ENCODE results near the gene FYTTD1.

FYTTD1 gene

DNA sequence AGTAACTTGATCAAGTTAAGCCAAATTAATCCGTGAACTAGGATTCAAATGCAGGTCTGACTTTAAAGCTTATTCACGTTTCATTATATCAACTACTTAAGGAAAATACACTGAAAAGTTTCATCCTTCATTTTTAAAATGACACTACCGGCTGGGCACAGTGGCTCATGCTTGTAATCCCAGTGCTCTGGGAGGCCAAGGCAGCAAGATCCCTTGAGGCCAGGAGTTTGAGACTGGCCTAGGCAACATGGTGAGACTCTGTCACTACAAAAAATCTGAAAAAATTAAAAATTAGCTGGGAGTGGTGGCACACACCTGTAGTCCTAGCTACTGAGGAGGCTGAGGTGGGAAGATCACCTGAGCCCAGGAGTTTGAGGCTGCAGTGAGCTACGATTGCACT, 16.6 kb upstream of the FYTTD1 start:
- no peak overlapping the region for H3K4me3 ChIP-seq (ENCODE audit: low read depth, low read length)
- DNase-seq (ENCODE audit: low read depth), result no peak
- TF ChIP-seq CTCF (IDR thresholded peaks at IDR 0.05; ENCODE audit: insufficient read depth, low read depth, low read length, missing control alignments), result no peak

DNA sequence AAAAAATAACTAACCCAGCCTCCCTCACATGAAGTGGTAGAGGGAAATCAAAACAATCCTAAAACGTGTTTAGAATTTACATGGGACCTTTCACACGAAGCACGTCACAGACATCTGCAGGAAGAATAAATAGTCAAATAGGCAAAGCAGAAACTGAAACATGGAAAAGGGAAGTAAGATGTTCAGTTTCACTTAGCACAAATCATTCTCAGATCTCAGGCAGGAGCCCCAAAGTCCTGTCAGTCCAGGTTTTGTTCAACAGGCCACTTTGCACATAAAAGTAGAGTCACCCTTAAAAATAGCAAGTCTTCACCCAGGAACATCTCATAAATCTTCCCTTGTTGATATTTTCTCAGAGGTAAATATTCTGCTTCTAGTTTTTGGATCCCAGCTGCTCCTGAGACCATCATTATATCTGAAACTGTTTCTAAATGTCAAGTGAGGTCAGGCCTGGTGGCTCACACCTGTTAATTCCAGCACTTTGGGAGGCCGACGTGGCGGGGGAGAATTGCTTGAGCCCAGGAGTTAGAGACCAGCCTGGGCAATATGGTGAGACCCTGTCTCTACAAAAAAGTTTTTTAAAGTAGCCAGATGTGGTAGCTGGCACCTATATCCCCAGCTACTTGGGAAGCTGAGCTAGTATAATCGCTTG, 14.9 kb upstream of the FYTTD1 start:
- peak; percentile 90 for DNase-seq (ENCODE audit: low read depth)
- no peak for TF ChIP-seq CTCF (IDR thresholded peaks at IDR 0.05; ENCODE audit: insufficient read depth, low read depth, low read length, missing control alignments)
- peak overlapping the region; percentile 99 for H3K4me3 ChIP-seq (ENCODE audit: low read depth, low read length)

GRCh38 chr3:197736010-197736490, 13.6 kb upstream of the FYTTD1 start:
- DNase-seq (ENCODE audit: low read depth), result peak; percentile 81
- H3K4me3 ChIP-seq (ENCODE audit: low read depth, low read length), result peak overlapping the region; percentile 99
- TF ChIP-seq CTCF (IDR thresholded peaks at IDR 0.05; ENCODE audit: insufficient read depth, low read depth, low read length, missing control alignments), result no peak

GRCh38 chr3:197736491-197737318, 13.0 kb upstream of the FYTTD1 start, which contains the start of gene RUBCN:
Gene RUBCN, minus strand, starts transcription at chr3:197736904. Its CDS starts 185 bp downstream, at chr3:197736719.
- peak within 1 kb of the TSS; percentile 99 for H3K4me3 ChIP-seq (ENCODE audit: low read depth, low read length)
- DNase-seq (ENCODE audit: low read depth), result peak; percentile 98
- no peak for TF ChIP-seq CTCF (IDR thresholded peaks at IDR 0.05; ENCODE audit: insufficient read depth, low read depth, low read length, missing control alignments)

- H3K4me3 ChIP-seq (ENCODE audit: low read depth, low read length), result peak overlapping the region; percentile 83
- no peak for DNase-seq (ENCODE audit: low read depth)
- no peak for TF ChIP-seq CTCF (IDR thresholded peaks at IDR 0.05; ENCODE audit: insufficient read depth, low read depth, low read length, missing control alignments)
Observed at GRCh38 chr3:197737319-197737649, 12.4 kb upstream of the FYTTD1 start.

DNA sequence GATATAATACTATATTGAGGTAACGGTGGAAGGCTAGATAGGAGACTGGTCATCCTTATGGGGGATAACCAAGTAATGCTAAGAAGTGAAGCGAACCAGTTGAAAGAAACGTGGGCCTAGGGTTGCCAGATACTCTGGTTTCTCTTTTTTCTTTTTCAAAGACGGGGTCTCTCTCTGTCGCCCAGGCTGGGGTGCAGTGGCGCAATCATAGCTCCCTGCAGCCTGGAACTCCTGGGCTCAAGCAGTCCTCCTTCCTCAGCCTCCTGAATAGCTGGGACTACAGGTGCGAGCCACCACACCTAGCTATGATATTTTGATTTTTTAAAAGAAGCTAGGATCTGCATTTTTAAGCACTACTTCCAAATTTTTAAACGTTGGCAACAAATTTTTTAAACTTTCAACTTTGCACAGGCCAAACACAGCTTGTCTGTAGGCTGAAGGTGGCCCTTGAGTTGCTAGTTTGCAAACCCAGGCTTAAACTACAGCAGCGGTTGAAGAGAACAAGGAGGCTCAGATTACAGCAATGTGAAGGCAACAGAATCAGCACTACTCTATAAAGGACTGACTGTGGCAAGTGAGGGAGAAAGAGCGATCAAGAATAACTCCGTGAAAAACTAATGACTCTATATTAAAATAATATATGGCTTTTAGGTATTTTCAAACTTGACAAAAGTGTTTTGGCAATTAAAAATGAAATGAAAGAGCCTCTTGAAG, 11.8 kb upstream of the FYTTD1 start:
- no peak for TF ChIP-seq CTCF (IDR thresholded peaks at IDR 0.05; ENCODE audit: insufficient read depth, low read depth, low read length, missing control alignments)
- H3K4me3 ChIP-seq (ENCODE audit: low read depth, low read length), result peak overlapping the region; percentile 83
- DNase-seq (ENCODE audit: low read depth), result no peak
